GM12878 (cell line): ENCODE data around the gene PTPRN2. TPM values are rescaled to one million over a fixed set of nuclear protein-coding genes. Genes with fewer than 3 reads are reported as not detected.

Experiments used
- ATAC-seq: fragments of 200-7000 bp; cut with Tn5 transposase; 3 replicates; pipeline ENCODE4 v1.9.1; 2020; ENCODE audit warnings: mild to moderate bottlenecking, moderate library complexity
- BruUV-seq: library from RNA; stranded (reverse); fragments of 400-500 nt; replicated peaks from 2 replicates; lab custom pipeline; 2021; lab: Mats Ljungman, UMichigan
- CTCF ChIA-PET: fragments of 300-600 bp; sonication (Branson Sonifier 250); formaldehyde crosslinking; extraction: SDS; loops from one replicate; lab custom pipeline; 2021; ENCODE audit warnings: inconsistent platforms; lab: Yijun Ruan, JAX
- POLR2A ChIA-PET: fragments of 350-600 bp; formaldehyde crosslinking; extraction: SDS; loops from one replicate; lab custom pipeline; 2021; ENCODE audit warnings: inconsistent platforms; lab: Charles Lee
- RAD21 ChIA-PET: fragments of 300-600 bp; sonication (Branson Sonifier 250); formaldehyde crosslinking; loops from one replicate; lab custom pipeline; 2023; ENCODE audit warnings: antibody characterized with exemption; ENCODE audit not compliant: unreplicated experiment; lab: Charles Lee
- SMC1A ChIA-PET: fragments of 300-600 bp; sonication (Branson Sonifier 250); formaldehyde crosslinking; loops from one replicate; lab custom pipeline; 2023; ENCODE audit not compliant: unreplicated experiment, uncharacterized antibody; lab: Charles Lee
- DNase-seq: peaks from one replicate; pipeline ENCODE4 v3.0.0-alpha.2; 2011; ENCODE audit warnings: low read depth, low spot score
- FAIRE-seq: peaks from 3 replicates; lab custom pipeline; 2011; peaks lifted over from hg19 to GRCh38; lab: Jason Lieb, UNC
- H2AFZ ChIP-seq: 2 replicates; pipeline ENCODE4 v1.6.0; 2011; ENCODE audit warnings: low read depth, low read length, control low read depth; ENCODE audit not compliant: control insufficient read depth
- H3K27ac ChIP-seq: 2 replicates; pipeline ENCODE4 v1.5.1; 2011; ENCODE audit warnings: control low read depth; ENCODE audit not compliant: control insufficient read depth, insufficient read depth
- H3K27me3 ChIP-seq, 2 experiments: replicated peaks in 1 of 2; 2 replicates each; pipeline versions ENCODE4 v1.6.0 to v1.6.1; 2011; ENCODE audit warnings: low read length in 1 of 2; ENCODE audit not compliant: control insufficient read depth in 2 of 2, insufficient read depth in 2 of 2
- H3K36me3 ChIP-seq, 2 experiments: 2 replicates each; pipeline ENCODE4 v1.5.1; 2011; ENCODE audit warnings: low read length in 1 of 2; ENCODE audit not compliant: control insufficient read depth in 2 of 2, insufficient read depth in 2 of 2
- H3K4me1 ChIP-seq: 2 replicates; pipeline ENCODE4 v1.6.1; 2011; ENCODE audit warnings: mild to moderate bottlenecking, low read length, moderate library complexity, mixed read lengths; ENCODE audit not compliant: control insufficient read depth, insufficient read depth
- H3K4me2 ChIP-seq: 2 replicates; pipeline ENCODE4 v1.6.0; 2011; ENCODE audit warnings: control low read depth; ENCODE audit not compliant: control insufficient read depth, insufficient read depth
- H3K4me3 ChIP-seq: fragments of 200-600 bp; sonication (generic); 2 replicates; pipeline ENCODE4 v1.5.1; 2016
- H3K79me2 ChIP-seq: 2 replicates; pipeline ENCODE4 v1.6.0; 2011; ENCODE audit warnings: low read length; ENCODE audit not compliant: control insufficient read depth, insufficient read depth
- H3K9ac ChIP-seq: 2 replicates; pipeline ENCODE4 v1.8.0; 2011; ENCODE audit warnings: low read length, control low read depth, mixed read lengths; ENCODE audit not compliant: control insufficient read depth, insufficient read depth
- H3K9me3 ChIP-seq: replicated peaks from 3 replicates; pipeline ENCODE4 v1.5.1; 2011; ENCODE audit warnings: mild to moderate bottlenecking, low read length; ENCODE audit not compliant: control insufficient read depth, insufficient read depth
- H4K20me1 ChIP-seq: 2 replicates; pipeline ENCODE4 v1.6.0; 2011; ENCODE audit not compliant: control insufficient read depth, insufficient read depth
- BCL3 ChIP-seq: IDR thresholded peaks from 2 replicates; pipeline ENCODE4 v1.6.1; 2011; ENCODE audit warnings: borderline replicate concordance, low read depth, mild to moderate bottlenecking, moderate library complexity, low read length; ENCODE audit not compliant: insufficient read depth, poor library complexity, severe bottlenecking
- E2F4 ChIP-seq: IDR thresholded peaks from 2 replicates; pipeline ENCODE4 v1.6.1; 2012; ENCODE audit warnings: low read depth, low read length, improper control_type of control experiment
- EED ChIP-seq: sonication (generic); IDR thresholded peaks from 2 replicates; pipeline ENCODE4 v1.6.1; 2016; ENCODE audit warnings: antibody characterized with exemption, low read depth
- HDGF ChIP-seq: fragments of 450-650 bp; IDR thresholded peaks from 2 replicates; pipeline ENCODE4 v1.6.1; 2016; ENCODE audit warnings: antibody characterized with exemption
- JUNB ChIP-seq: IDR thresholded peaks from 2 replicates; pipeline ENCODE4 v1.6.1; 2016; ENCODE audit warnings: antibody characterized with exemption, mild to moderate bottlenecking
- KAT2A ChIP-seq: conservative IDR thresholded peaks from 2 replicates; pipeline ENCODE4 v1.6.1; 2011; ENCODE audit warnings: low read depth, low read length; ENCODE audit not compliant: control insufficient read depth
- POU2F2 ChIP-seq: IDR thresholded peaks from 3 replicates; pipeline ENCODE4 v1.6.1; 2011; ENCODE audit warnings: low read depth, mild to moderate bottlenecking, low read length, borderline replicate concordance
- RAD51 ChIP-seq: fragments of 450-650 bp; IDR thresholded peaks from 2 replicates; pipeline ENCODE4 v1.6.1; 2016; ENCODE audit warnings: moderate library complexity, mild to moderate bottlenecking, inconsistent platforms
- SUPT20H ChIP-seq: IDR thresholded peaks from 2 replicates; pipeline ENCODE4 v1.6.1; 2011; ENCODE audit warnings: low read depth, mild to moderate bottlenecking, low read length, moderate library complexity, borderline replicate concordance; ENCODE audit not compliant: control insufficient read depth
- ZNF622 ChIP-seq: fragments of 450-650 bp; IDR thresholded peaks from 2 replicates; pipeline ENCODE4 v1.6.1; 2017; ENCODE audit warnings: mild to moderate bottlenecking, inconsistent platforms
- ZZZ3 ChIP-seq: IDR thresholded peaks from 2 replicates; pipeline ENCODE4 v1.6.1; 2011; ENCODE audit warnings: low read depth; ENCODE audit not compliant: control insufficient read depth, insufficient read length
- WGBS: methylation state at CpG from one replicate; pipeline ENCODE4 v1.1.6; 2016; ENCODE audit warnings: low lambda C conversion rate; ENCODE audit not compliant: insufficient replicate concordance, insufficient coverage; ENCODE audit errors: missing lambda C conversion rate; 5-methylcytosine and 5-hydroxymethylcytosine counted together
- in situ Hi-C: fragments of 300-500 bp; cut with MboI; formaldehyde crosslinking; loops from 9 replicates; pipeline ENCODE4 v1.14.3; 2018; ENCODE audit warnings: mixed read lengths
- intact Hi-C: fragments of 100-400 bp; cut with micrococcal nuclease; formaldehyde crosslinking; loops from one replicate; pipeline ENCODE4 v1.14.2; 2022; ENCODE audit not compliant: unreplicated experiment
- polyA plus RNA-seq, 11 experiments: library from polyadenylated mRNA; depleted of rRNA in 4 of 11; unstranded in 6 of 11; stranded (reverse) in 5 of 11; fragments of >200 nt; fragmentation: Nextera tagmentation in 4 of 11; fragmentation: Illumina TruSeq in 1 of 11; extraction: Ambion mirVana in 4 of 11; extraction: Trizol in 1 of 11; gene quantifications; 1 replicate in 1 of 11; 2 replicates in 10 of 11; pipeline versions ENCODE4 v1.2.1 to v1.2.3, GENCODE V29; 2011 to 2016; ENCODE audit warnings: inconsistent platforms in 2 of 11, missing spikeins in 2 of 11, low read depth in 1 of 11
- total RNA-seq, 4 experiments: library from RNA; depleted of rRNA in 3 of 4; stranded (reverse); fragments of >200 nt in 3 of 4; fragmentation: Illumina TruSeq in 1 of 4; extraction: Trizol in 1 of 4; gene quantifications; 2 replicates each; pipeline versions ENCODE4 v1.2.1 to v1.2.3, GENCODE V29; 2013 to 2021
- TF ChIP-seq, protein P1 (sequence below): fragments of 150-350 bp; IDR thresholded peaks from 2 replicates; pipeline ENCODE4 v1.6.1; 2016; ENCODE audit warnings: low read depth, low read length

PTPRN2 gene
- total and polyA plus RNA-seq, 10 of the 15 experiments (the other 5 are each of a cell fraction or from before 2014, with no cell fraction given) = 5.4 TPM; not detected in 9

DNA sequence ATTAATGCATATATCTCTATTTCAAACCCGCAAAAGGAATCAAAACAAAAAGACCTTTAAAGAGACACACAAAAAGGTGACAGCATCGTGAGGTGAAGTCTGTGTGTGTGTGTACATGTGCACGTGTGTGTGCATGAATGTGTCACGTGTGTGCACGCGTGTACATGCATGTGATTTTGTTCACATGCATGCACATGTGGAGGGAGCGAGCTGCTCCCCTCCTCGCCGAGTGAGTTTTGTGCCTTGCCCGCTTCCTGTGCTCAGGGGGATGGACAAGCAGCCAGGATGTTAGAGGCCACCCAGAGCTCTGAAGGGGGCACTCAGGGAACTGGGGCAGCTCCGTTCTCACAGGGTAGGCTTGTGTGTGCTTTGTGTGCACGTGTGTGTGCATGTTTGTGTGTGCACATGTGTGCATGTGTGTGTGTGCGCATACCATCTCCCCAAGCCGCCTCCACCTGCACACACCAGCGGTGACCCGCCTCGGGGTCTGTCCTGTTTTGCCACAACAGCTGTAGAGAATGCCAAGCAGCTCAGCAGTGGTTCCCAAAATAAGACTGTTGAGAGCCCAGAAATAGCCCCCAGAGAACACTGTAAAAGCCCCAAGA, 191.2 kb downstream of the PTPRN2 start:
- DNase-seq (no peak), ATAC-seq (no peak), FAIRE-seq (no peak)
- intact Hi-C loops = no loop called here
- ChIA-PET RAD21 (no interaction called here), SMC1A (no interaction called here), POLR2A (no interaction called here), CTCF (no interaction called here)
- H3K27ac ChIP-seq = no peak overlapping the region
- H3K27me3 ChIP-seq = no peaks in the 10 kb centered on the region
- no peaks in the 10 kb centered on the region for H3K36me3 ChIP-seq
- no TSS peak for BruUV-seq
- no peaks in the 10 kb centered on the region for H3K4me1 ChIP-seq
- in situ Hi-C loops = no loop called here
- no peaks in the 10 kb centered on the region; the same call in 2 of the 3 replicates for H3K9me3 ChIP-seq
- H3K4me3 ChIP-seq = no peak overlapping the region
- H2AFZ ChIP-seq = no peak overlapping the region
- no peaks in the 10 kb centered on the region for H4K20me1 ChIP-seq
- H3K79me2 ChIP-seq = no peaks in the 10 kb centered on the region
- 82% methylated on average over 17 of the region's 17 CpGs for WGBS
- no peak for TF ChIP-seq EED
- TF ChIP-seq JUNB = no peak
- no peak for TF ChIP-seq ZNF622
- TF ChIP-seq SUPT20H = no peak
- no peak for TF ChIP-seq BCL3
- no peak for TF ChIP-seq E2F4
- TF ChIP-seq POU2F2 = no peak
- no peak for TF ChIP-seq HDGF
- no peak for TF ChIP-seq RAD51
- TF ChIP-seq, protein P1, sequence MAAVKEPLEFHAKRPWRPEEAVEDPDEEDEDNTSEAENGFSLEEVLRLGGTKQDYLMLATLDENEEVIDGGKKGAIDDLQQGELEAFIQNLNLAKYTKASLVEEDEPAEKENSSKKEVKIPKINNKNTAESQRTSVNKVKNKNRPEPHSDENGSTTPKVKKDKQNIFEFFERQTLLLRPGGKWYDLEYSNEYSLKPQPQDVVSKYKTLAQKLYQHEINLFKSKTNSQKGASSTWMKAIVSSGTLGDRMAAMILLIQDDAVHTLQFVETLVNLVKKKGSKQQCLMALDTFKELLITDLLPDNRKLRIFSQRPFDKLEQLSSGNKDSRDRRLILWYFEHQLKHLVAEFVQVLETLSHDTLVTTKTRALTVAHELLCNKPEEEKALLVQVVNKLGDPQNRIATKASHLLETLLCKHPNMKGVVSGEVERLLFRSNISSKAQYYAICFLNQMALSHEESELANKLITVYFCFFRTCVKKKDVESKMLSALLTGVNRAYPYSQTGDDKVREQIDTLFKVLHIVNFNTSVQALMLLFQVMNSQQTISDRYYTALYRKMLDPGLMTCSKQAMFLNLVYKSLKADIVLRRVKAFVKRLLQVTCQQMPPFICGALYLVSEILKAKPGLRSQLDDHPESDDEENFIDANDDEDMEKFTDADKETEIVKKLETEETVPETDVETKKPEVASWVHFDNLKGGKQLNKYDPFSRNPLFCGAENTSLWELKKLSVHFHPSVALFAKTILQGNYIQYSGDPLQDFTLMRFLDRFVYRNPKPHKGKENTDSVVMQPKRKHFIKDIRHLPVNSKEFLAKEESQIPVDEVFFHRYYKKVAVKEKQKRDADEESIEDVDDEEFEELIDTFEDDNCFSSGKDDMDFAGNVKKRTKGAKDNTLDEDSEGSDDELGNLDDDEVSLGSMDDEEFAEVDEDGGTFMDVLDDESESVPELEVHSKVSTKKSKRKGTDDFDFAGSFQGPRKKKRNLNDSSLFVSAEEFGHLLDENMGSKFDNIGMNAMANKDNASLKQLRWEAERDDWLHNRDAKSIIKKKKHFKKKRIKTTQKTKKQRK = no peak
- no peak for TF ChIP-seq KAT2A
- TF ChIP-seq ZZZ3 = no peak
- no peak overlapping the region for H3K9ac ChIP-seq
- H3K4me2 ChIP-seq = no peak overlapping the region
